ENCODE measurements around the gene KRTAP5-3. TPM values are rescaled to one million over a fixed set of nuclear protein-coding genes. Genes with fewer than 3 reads are reported as not detected.
A peak's percentile ranks its signal among the peaks of the same experiment; 100 is the strongest.

KRTAP5-3 gene
- total and polyA plus RNA-seq, 2 of the 8 experiments (the other 6 are each of a cell fraction or from before 2014, with no cell fraction given): not detected

DNA sequence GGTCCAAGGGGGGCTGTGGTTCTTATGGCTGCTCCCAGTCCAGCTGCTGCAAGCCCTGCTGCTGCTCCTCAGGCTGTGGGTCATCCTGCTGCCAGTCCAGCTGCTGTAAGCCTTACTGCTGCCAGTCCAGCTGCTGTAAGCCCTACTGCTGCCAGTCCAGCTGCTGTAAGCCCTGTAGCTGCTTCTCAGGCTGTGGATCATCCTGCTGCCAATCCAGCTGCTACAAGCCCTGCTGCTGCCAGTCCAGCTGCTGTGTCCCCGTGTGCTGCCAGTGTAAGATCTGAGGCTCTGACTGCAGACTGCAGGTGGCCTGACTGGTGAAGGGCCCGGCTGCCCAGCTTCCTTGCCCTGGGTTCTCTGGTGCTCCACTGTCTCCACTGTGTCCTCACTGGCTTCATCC lies 22.0 kb upstream of the KRTAP5-3 start:
- no peak overlapping the region for H2AFZ ChIP-seq (ENCODE audit: low read length)
- ChIA-PET CTCF (ENCODE audit: partially characterized antibody) (interaction anchor here (1.0 to 6.3 kb wide), 13 partner anchors 10 to 521 kb away, joined by 4 to 43 read pairs (median 6); partner anchors contain the start of gene KRTAP5-2), POLR2A (ENCODE audit: partially characterized antibody) (no interaction called here)
- no peak overlapping the region for H3K9ac ChIP-seq (replicated peaks in 1 of 4; ENCODE audit: extremely low read depth in 1 of 4, low read depth in 3 of 4, low read length in 3 of 4)
- no peak overlapping the region for H4K5ac ChIP-seq (ENCODE audit: insufficient read length, low read depth, low read length)
- H3K79me1 ChIP-seq (ENCODE audit: low read depth, low read length): no peaks in the 10 kb centered on the region
- no peaks in the 10 kb centered on the region for H3K36me3 ChIP-seq (ENCODE audit: control insufficient read depth in 2 of 4, insufficient read depth in 4 of 4, low read length in 3 of 4)
- peaks cover 0 to 16% (median 3%) of the 10 kb centered on the region in 4 experiments; a peak in 5 of 7 replicates for H3K27me3 ChIP-seq (replicated peaks in 1 of 4; ENCODE audit: control insufficient read depth in 3 of 4, extremely low read depth in 1 of 4, insufficient read depth in 3 of 4, low read length in 3 of 4)
- H3K4me2 ChIP-seq (ENCODE audit: insufficient read depth in 1 of 2, low read depth in 2 of 2, low read length in 2 of 2): no peak overlapping the region
- no peaks in the 10 kb centered on the region for H3K79me2 ChIP-seq (ENCODE audit: control insufficient read depth in 1 of 2, insufficient read depth in 2 of 2, low read length in 2 of 2)
- no peak overlapping the region for H3K23ac ChIP-seq (ENCODE audit: insufficient read length)
- H2BK15ac ChIP-seq (ENCODE audit: low read length): peak overlapping the region; percentile 72; the same call in 1 of the 2 replicates
- H3K4me1 ChIP-seq (replicated peaks in 1 of 4; ENCODE audit: control insufficient read depth in 3 of 4, insufficient read depth in 4 of 4, low read length in 3 of 4): peaks cover 0 to 4% (median 1%) of the 10 kb centered on the region in 4 experiments; a peak in 4 of 7 replicates
- H3K27ac ChIP-seq (ENCODE audit: low read depth, low read length): no peak overlapping the region
- no peak overlapping the region for H3K56ac ChIP-seq (replicated peaks; ENCODE audit: insufficient read length, low read depth, low read length)
- H2BK20ac ChIP-seq (ENCODE audit: low read length): no peak overlapping the region
- DNase-seq (ENCODE audit: low read depth in 1 of 2, low spot score in 2 of 2) (no peak), FAIRE-seq (no peak)
- no peak overlapping the region for H2BK120ac ChIP-seq (replicated peaks; ENCODE audit: low read depth, low read length)
- 0 out of 2 replicates have a peak overlapping the region, but pooled peaks have one; percentile 27 for H2BK12ac ChIP-seq (ENCODE audit: low read depth, low read length)
- H3K14ac ChIP-seq (ENCODE audit: insufficient read length): no peak overlapping the region
- H3K18ac ChIP-seq (ENCODE audit: extremely low read depth, low read length): no peak overlapping the region
- no peak overlapping the region for H4K91ac ChIP-seq (replicated peaks; ENCODE audit: insufficient read length, low read length)
- H4K20me1 ChIP-seq (replicated peaks in 1 of 2; ENCODE audit: control insufficient read depth in 1 of 2, insufficient read depth in 2 of 2, low read length in 2 of 2): peaks cover 0 to 2% of the 10 kb centered on the region in 2 experiments
- no peaks in the 10 kb centered on the region for H3K9me3 ChIP-seq (ENCODE audit: insufficient read depth in 2 of 2, low read depth in 1 of 2, low read length in 1 of 2)
- WGBS, 2 experiments (ENCODE audit: extremely low coverage in 1 of 2, insufficient coverage in 1 of 2, insufficient read length in 1 of 2, insufficient replicate concordance in 2 of 2, low coverage in 1 of 2, low lambda C conversion rate in 2 of 2, missing lambda C conversion rate in 1 of 2): 100% methylated on average over 2 of the region's 2 CpGs; no CpG with 5 or more reads in 1 of the 2 experiments
- H4K8ac ChIP-seq (ENCODE audit: extremely low read depth, insufficient read depth, low read length): no peak overlapping the region
- H3K4me3 ChIP-seq (ENCODE audit: extremely low read depth in 1 of 4, insufficient read depth in 2 of 4, low read depth in 3 of 4, low read length in 4 of 4): no peak overlapping the region
- H2AK5ac ChIP-seq (ENCODE audit: low read depth, low read length): no peak overlapping the region
- no peak overlapping the region for H2BK5ac ChIP-seq (ENCODE audit: low read depth, low read length)
- no peak overlapping the region for H3K4ac ChIP-seq (replicated peaks; ENCODE audit: insufficient read length, low read depth, low read length)
- H3K23me2 ChIP-seq (ENCODE audit: low read depth, low read length): no peaks in the 10 kb centered on the region
- TF ChIP-seq EGR1 (IDR thresholded peaks at IDR 0.05; ENCODE audit: borderline replicate concordance, low read depth, low read length) (no peak), CHD2 (IDR thresholded peaks at IDR 0.05; ENCODE audit: low read length) (no peak), RNF2 (IDR thresholded peaks at IDR 0.05; ENCODE audit: borderline replicate concordance, low read depth, low read length, missing control alignments, poor library complexity, severe bottlenecking) (no peak), BCL11A (IDR thresholded peaks at IDR 0.05; ENCODE audit: low read depth in 2 of 2, low read length in 2 of 2) (no peak), E2F6 (IDR thresholded peaks at IDR 0.05) (no peak), TAF7 (optimal IDR thresholded peaks at IDR 0.05; ENCODE audit: borderline replicate concordance, low read depth, low read length) (no peak), TCF12 (IDR thresholded peaks at IDR 0.05; ENCODE audit: low read depth, low read length) (no peak), MAX (IDR thresholded peaks at IDR 0.05) (no peak), FOSL1 (IDR thresholded peaks at IDR 0.05; ENCODE audit: insufficient read depth, low read depth, low read length) (no peak), BACH1 (IDR thresholded peaks at IDR 0.05; ENCODE audit: low read length) (no peak), RXRA (IDR thresholded peaks at IDR 0.05; ENCODE audit: insufficient read depth, low read depth, low read length) (no peak), SIN3A (conservative IDR thresholded peaks at IDR 0.05 in 1 of 2, IDR thresholded peaks at IDR 0.05 in 1 of 2; ENCODE audit: low read depth in 1 of 2, low read length in 2 of 2) (no peak), BRCA1 (IDR thresholded peaks at IDR 0.05; ENCODE audit: low read depth, low read length) (no peak)

Measured in H1 (cell line).